ENCODE measurements around the gene UBE2J1. TPM values are rescaled to one million over a fixed set of nuclear protein-coding genes. Genes with fewer than 3 reads are reported as not detected.

UBE2J1 gene
- polyA plus RNA-seq, 1 donor from 2014 or later: 47.2 TPM

GRCh38 chr6:89375427-89376267 is 23.1 kb upstream of the UBE2J1 start:
- no peak overlapping the region for H3K4me3 ChIP-seq (ENCODE audit: low read length)
- no peak overlapping the region for H3K4me2 ChIP-seq (ENCODE audit: low read length)
- H3K9me2 ChIP-seq (ENCODE audit: insufficient read depth, low read length): no peaks in the 10 kb centered on the region
- H3K9ac ChIP-seq (ENCODE audit: low read length): no peak overlapping the region
- no peaks in the 10 kb centered on the region for H3K27me3 ChIP-seq (ENCODE audit: insufficient read depth, low read depth, low read length)
- H3K36me3 ChIP-seq (ENCODE audit: insufficient read depth, low read length): peaks cover 17% of the 10 kb centered on the region
- no peaks in the 10 kb centered on the region for H4K20me1 ChIP-seq (ENCODE audit: insufficient read depth)
- H3K27ac ChIP-seq (ENCODE audit: low read length): no peak overlapping the region
- H2AFZ ChIP-seq (ENCODE audit: low read depth, low read length): no peak overlapping the region
- TF ChIP-seq EZH2 (IDR thresholded peaks at IDR 0.05; ENCODE audit: borderline replicate concordance, insufficient read depth, low read length, poor library complexity, severe bottlenecking) (no peak), POLR2AphosphoS5 (IDR thresholded peaks at IDR 0.05) (no peak), TAF1 (IDR thresholded peaks at IDR 0.05; ENCODE audit: low read depth) (no peak), RAD21 (conservative IDR thresholded peaks at IDR 0.05) (no peak)
- TF ChIP-seq, protein P1, sequence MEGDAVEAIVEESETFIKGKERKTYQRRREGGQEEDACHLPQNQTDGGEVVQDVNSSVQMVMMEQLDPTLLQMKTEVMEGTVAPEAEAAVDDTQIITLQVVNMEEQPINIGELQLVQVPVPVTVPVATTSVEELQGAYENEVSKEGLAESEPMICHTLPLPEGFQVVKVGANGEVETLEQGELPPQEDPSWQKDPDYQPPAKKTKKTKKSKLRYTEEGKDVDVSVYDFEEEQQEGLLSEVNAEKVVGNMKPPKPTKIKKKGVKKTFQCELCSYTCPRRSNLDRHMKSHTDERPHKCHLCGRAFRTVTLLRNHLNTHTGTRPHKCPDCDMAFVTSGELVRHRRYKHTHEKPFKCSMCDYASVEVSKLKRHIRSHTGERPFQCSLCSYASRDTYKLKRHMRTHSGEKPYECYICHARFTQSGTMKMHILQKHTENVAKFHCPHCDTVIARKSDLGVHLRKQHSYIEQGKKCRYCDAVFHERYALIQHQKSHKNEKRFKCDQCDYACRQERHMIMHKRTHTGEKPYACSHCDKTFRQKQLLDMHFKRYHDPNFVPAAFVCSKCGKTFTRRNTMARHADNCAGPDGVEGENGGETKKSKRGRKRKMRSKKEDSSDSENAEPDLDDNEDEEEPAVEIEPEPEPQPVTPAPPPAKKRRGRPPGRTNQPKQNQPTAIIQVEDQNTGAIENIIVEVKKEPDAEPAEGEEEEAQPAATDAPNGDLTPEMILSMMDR (IDR thresholded peaks at IDR 0.05; ENCODE audit: poor library complexity, severe bottlenecking): peak; percentile 13
- H3K79me2 ChIP-seq (replicated peaks; ENCODE audit: insufficient read depth, low read length): no peaks in the 10 kb centered on the region
- H3F3A ChIP-seq (ENCODE audit: insufficient read depth, low read length, poor library complexity, severe bottlenecking): no peaks in the 10 kb centered on the region
- H3K9me3 ChIP-seq (ENCODE audit: low read length): no peaks in the 10 kb centered on the region

GRCh38 chr6:89372506-89372901 is 20.0 kb upstream of the UBE2J1 start:
- no peaks in the 10 kb centered on the region for H3F3A ChIP-seq (ENCODE audit: insufficient read depth, low read length, poor library complexity, severe bottlenecking)
- H3K9ac ChIP-seq (ENCODE audit: low read length): no peak overlapping the region
- no peaks in the 10 kb centered on the region for H4K20me1 ChIP-seq (ENCODE audit: insufficient read depth)
- H3K36me3 ChIP-seq (ENCODE audit: insufficient read depth, low read length): peaks cover 16% of the 10 kb centered on the region
- no peak overlapping the region for H3K27ac ChIP-seq (ENCODE audit: low read length)
- no peak for TF ChIP-seq MXI1 (conservative IDR thresholded peaks at IDR 0.05; ENCODE audit: poor library complexity, severe bottlenecking)
- no peak for TF ChIP-seq EP300 (conservative IDR thresholded peaks at IDR 0.05; ENCODE audit: poor library complexity, severe bottlenecking)
- no peak for TF ChIP-seq SMC3 (conservative IDR thresholded peaks at IDR 0.05; ENCODE audit: poor library complexity)
- TF ChIP-seq TAF1 (IDR thresholded peaks at IDR 0.05; ENCODE audit: low read depth): no peak
- TF ChIP-seq POLR2AphosphoS5 (IDR thresholded peaks at IDR 0.05): no peak
- TF ChIP-seq, protein P2, sequence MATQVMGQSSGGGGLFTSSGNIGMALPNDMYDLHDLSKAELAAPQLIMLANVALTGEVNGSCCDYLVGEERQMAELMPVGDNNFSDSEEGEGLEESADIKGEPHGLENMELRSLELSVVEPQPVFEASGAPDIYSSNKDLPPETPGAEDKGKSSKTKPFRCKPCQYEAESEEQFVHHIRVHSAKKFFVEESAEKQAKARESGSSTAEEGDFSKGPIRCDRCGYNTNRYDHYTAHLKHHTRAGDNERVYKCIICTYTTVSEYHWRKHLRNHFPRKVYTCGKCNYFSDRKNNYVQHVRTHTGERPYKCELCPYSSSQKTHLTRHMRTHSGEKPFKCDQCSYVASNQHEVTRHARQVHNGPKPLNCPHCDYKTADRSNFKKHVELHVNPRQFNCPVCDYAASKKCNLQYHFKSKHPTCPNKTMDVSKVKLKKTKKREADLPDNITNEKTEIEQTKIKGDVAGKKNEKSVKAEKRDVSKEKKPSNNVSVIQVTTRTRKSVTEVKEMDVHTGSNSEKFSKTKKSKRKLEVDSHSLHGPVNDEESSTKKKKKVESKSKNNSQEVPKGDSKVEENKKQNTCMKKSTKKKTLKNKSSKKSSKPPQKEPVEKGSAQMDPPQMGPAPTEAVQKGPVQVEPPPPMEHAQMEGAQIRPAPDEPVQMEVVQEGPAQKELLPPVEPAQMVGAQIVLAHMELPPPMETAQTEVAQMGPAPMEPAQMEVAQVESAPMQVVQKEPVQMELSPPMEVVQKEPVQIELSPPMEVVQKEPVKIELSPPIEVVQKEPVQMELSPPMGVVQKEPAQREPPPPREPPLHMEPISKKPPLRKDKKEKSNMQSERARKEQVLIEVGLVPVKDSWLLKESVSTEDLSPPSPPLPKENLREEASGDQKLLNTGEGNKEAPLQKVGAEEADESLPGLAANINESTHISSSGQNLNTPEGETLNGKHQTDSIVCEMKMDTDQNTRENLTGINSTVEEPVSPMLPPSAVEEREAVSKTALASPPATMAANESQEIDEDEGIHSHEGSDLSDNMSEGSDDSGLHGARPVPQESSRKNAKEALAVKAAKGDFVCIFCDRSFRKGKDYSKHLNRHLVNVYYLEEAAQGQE (IDR thresholded peaks at IDR 0.05; ENCODE audit: borderline replicate concordance): no peak
- no peak for TF ChIP-seq EZH2 (IDR thresholded peaks at IDR 0.05; ENCODE audit: borderline replicate concordance, insufficient read depth, low read length, poor library complexity, severe bottlenecking)
- no peaks in the 10 kb centered on the region for H3K27me3 ChIP-seq (ENCODE audit: insufficient read depth, low read depth, low read length)
- no peak overlapping the region for H2AFZ ChIP-seq (ENCODE audit: low read depth, low read length)
- no peak overlapping the region for H3K4me3 ChIP-seq (ENCODE audit: low read length)
- no peaks in the 10 kb centered on the region for H3K9me3 ChIP-seq (ENCODE audit: low read length)
- H3K79me2 ChIP-seq (replicated peaks; ENCODE audit: insufficient read depth, low read length): no peaks in the 10 kb centered on the region
- no peaks in the 10 kb centered on the region for H3K9me2 ChIP-seq (ENCODE audit: insufficient read depth, low read length)
- no peak overlapping the region for H3K4me2 ChIP-seq (ENCODE audit: low read length)
